GM23248 (cell line): ENCODE measurements around the gene ENO2.

Experiments
- EZH2 ChIP-seq: fragments of 200-600 bp; sonication (generic); IDR thresholded peaks from 2 replicates; pipeline ENCODE4 v1.6.1; 2018; ENCODE audit warnings: antibody characterized with exemption, mild to moderate bottlenecking; ENCODE audit not compliant: insufficient read depth, poor library complexity, severe bottlenecking
- EZH2phosphoT487 ChIP-seq: fragments of 200-600 bp; sonication (generic); IDR thresholded peaks from 2 replicates; pipeline ENCODE4 v1.6.1; 2018; ENCODE audit warnings: antibody characterized with exemption, moderate library complexity, mild to moderate bottlenecking, low read depth; ENCODE audit not compliant: insufficient read depth

- no peak for TF ChIP-seq EZH2phosphoT487
- TF ChIP-seq EZH2 = no peak
Measured at GRCh38 chr12:6916426-6917200, 2.2 kb downstream of the ENO2 start.
